Keratinocyte (primary cell): ENCODE data around the gene ZNF664.

Source experiments
- EZH2 ChIP-seq: IDR thresholded peaks from one replicate; pipeline ENCODE4 v1.6.1; 2012; ENCODE audit warnings: inconsistent platforms, mild to moderate bottlenecking, low read length, moderate library complexity
- TF ChIP-seq, protein P1 (sequence below), 3 experiments: IDR thresholded peaks in 1 of 3; conservative IDR thresholded peaks in 1 of 3; optimal IDR thresholded peaks in 1 of 3; 2 replicates in 2 of 3; 3 replicates in 1 of 3; pipeline versions ENCODE3 to v1.5.1; 2011; ENCODE audit warnings: low read length in 3 of 3, mild to moderate bottlenecking in 3 of 3, moderate library complexity in 2 of 3, control low read depth in 1 of 3, inconsistent platforms in 1 of 3; ENCODE audit not compliant: insufficient read depth in 2 of 3; ENCODE audit errors: extremely low read depth in 1 of 3

DNA sequence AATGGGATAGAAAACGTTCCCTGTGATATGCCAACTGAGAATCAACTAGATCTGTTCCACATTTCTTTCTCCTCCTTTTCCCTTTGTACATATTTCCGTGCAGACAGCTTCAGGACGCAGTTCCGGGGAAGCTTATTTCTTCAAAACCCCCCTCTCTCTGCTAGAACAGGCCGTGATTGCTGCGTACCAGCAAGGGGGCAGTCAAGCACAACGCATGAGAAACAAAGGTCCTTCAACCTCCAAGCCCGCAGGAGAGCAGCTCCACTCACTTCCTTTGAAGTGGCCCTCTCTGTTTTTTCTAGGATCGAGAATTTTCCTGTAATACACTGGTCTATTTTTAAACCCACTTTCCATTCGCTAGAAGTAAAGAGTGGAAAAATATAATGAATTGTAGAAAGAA lies 80.8 kb downstream of the ZNF664 start:
- TF ChIP-seq, protein P1, sequence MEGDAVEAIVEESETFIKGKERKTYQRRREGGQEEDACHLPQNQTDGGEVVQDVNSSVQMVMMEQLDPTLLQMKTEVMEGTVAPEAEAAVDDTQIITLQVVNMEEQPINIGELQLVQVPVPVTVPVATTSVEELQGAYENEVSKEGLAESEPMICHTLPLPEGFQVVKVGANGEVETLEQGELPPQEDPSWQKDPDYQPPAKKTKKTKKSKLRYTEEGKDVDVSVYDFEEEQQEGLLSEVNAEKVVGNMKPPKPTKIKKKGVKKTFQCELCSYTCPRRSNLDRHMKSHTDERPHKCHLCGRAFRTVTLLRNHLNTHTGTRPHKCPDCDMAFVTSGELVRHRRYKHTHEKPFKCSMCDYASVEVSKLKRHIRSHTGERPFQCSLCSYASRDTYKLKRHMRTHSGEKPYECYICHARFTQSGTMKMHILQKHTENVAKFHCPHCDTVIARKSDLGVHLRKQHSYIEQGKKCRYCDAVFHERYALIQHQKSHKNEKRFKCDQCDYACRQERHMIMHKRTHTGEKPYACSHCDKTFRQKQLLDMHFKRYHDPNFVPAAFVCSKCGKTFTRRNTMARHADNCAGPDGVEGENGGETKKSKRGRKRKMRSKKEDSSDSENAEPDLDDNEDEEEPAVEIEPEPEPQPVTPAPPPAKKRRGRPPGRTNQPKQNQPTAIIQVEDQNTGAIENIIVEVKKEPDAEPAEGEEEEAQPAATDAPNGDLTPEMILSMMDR (optimal IDR thresholded peaks at IDR 0.05 in 1 of 3, IDR thresholded peaks at IDR 0.05 in 1 of 3, conservative IDR thresholded peaks at IDR 0.05 in 1 of 3; ENCODE audit: extremely low read depth in 1 of 3, insufficient read depth in 2 of 3, low read length in 3 of 3), result peak in 2 of 3 experiments; percentile 8 to 29
- no peak for TF ChIP-seq EZH2
